Esophagus squamous epithelium (tissue), 4 donors: ENCODE data around the gene TTC3.

ENCODE experiments used
- POLR2A ChIP-seq, 4 donors: fragments of 450-650 bp; IDR thresholded peaks; one replicate each; pipeline ENCODE4 v1.6.1; 2017; ENCODE audit warnings: antibody characterized with exemption in 4 of 4, mild to moderate bottlenecking in 4 of 4, moderate library complexity in 3 of 4
- TF ChIP-seq, protein P1 (sequence below), 6 experiments: fragments of 450-650 bp in 4 of 6; fragments of 200-600 bp in 2 of 6; sonication (generic) in 2 of 6; IDR thresholded peaks; one replicate each; pipeline ENCODE4 v1.5.1; 2016 to 2019; ENCODE audit warnings: antibody characterized with exemption in 6 of 6, mild to moderate bottlenecking in 4 of 6, moderate library complexity in 4 of 6

DNA sequence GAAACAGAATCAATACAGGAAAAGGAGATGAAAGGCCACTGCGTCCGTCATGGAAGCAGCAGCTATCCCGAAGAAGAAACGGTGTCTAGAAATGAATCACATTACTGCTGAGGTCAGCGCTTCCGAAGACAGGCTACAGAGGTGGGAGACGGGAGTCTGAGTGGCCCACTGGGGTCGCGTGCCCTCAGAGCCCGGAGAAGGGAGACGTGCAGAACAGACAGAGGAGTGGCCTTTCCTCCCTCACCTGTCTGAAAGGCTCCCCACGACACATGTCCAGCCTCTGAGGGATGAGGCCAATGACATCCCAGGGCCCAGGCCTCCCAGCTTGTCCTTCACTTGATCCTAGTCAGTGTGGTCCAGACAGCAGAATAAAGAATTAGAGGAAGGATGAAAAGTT, 158.2 kb downstream of the TTC3 start:
- TF ChIP-seq, protein P1, sequence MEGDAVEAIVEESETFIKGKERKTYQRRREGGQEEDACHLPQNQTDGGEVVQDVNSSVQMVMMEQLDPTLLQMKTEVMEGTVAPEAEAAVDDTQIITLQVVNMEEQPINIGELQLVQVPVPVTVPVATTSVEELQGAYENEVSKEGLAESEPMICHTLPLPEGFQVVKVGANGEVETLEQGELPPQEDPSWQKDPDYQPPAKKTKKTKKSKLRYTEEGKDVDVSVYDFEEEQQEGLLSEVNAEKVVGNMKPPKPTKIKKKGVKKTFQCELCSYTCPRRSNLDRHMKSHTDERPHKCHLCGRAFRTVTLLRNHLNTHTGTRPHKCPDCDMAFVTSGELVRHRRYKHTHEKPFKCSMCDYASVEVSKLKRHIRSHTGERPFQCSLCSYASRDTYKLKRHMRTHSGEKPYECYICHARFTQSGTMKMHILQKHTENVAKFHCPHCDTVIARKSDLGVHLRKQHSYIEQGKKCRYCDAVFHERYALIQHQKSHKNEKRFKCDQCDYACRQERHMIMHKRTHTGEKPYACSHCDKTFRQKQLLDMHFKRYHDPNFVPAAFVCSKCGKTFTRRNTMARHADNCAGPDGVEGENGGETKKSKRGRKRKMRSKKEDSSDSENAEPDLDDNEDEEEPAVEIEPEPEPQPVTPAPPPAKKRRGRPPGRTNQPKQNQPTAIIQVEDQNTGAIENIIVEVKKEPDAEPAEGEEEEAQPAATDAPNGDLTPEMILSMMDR (IDR thresholded peaks at IDR 0.05) = no peak
- no peak for TF ChIP-seq POLR2A (IDR thresholded peaks at IDR 0.05)
